SK-N-SH (cell line): Measurements from ENCODE around the gene NCAPD3. TPM values are rescaled to one million over a fixed set of nuclear protein-coding genes. Genes with fewer than 3 reads are reported as not detected.

Experiments used
- CTCF ChIA-PET: fragments of 300-600, 350-600 bp; formaldehyde crosslinking; extraction: SDS; loops from one replicate; lab custom pipeline; 2021; lab: Yijun Ruan, JAX
- POLR2A ChIA-PET: fragments of 350-600 bp; sonication (Branson Sonifier 250); formaldehyde crosslinking; extraction: SDS; loops from one replicate; lab custom pipeline; 2020; ENCODE audit warnings: antibody characterized with exemption, inconsistent platforms; lab: Yijun Ruan, JAX
- DNase-seq: peaks from one replicate; pipeline ENCODE4 v3.0.0; 2012
- H2AFZ ChIP-seq: fragments of 200-600 bp; sonication (generic); 2 replicates; pipeline ENCODE4 v1.8.1; 2016; ENCODE audit warnings: antibody characterized with exemption, mild to moderate bottlenecking, low read depth
- H3F3A ChIP-seq: fragments of 200-600 bp; sonication (generic); replicated peaks from 2 replicates; pipeline ENCODE3; 2016; ENCODE audit warnings: antibody characterized with exemption, mild to moderate bottlenecking; ENCODE audit not compliant: insufficient read depth
- H3K27ac ChIP-seq, 2 experiments: fragments of 200-500 bp in 1 of 2; fragments of 200-600 bp in 1 of 2; sonication (Bioruptor generic) in 1 of 2; sonication (generic), shearing (Covaris generic) in 1 of 2; 2 replicates each; pipeline versions ENCODE4 v1.5.1 to v1.6.1; 2014 to 2016; ENCODE audit warnings: low read depth in 2 of 2, inconsistent platforms in 1 of 2, low read length in 1 of 2, mild to moderate bottlenecking in 1 of 2, mixed read lengths in 1 of 2
- H3K27me3 ChIP-seq: fragments of 200-600 bp; sonication (generic), shearing (Covaris generic); 2 replicates; pipeline ENCODE4 v1.6.1; 2016; ENCODE audit warnings: mixed run types; ENCODE audit not compliant: insufficient read depth
- H3K36me3 ChIP-seq, 2 experiments: fragments of 200-500 bp in 1 of 2; fragments of 200-600 bp in 1 of 2; sonication (Bioruptor generic) in 1 of 2; sonication (generic) in 1 of 2; replicated peaks in 1 of 2; 2 replicates each; pipeline versions ENCODE3 to v1.5.1; 2014 to 2016; ENCODE audit warnings: low read length in 1 of 2, mild to moderate bottlenecking in 1 of 2; ENCODE audit not compliant: insufficient read depth in 2 of 2, control insufficient read depth in 1 of 2
- H3K4me1 ChIP-seq, 2 experiments: fragments of 200-500 bp in 1 of 2; fragments of 200-600 bp in 1 of 2; sonication (Bioruptor generic) in 1 of 2; sonication (generic), shearing (Covaris generic) in 1 of 2; 2 replicates each; pipeline versions ENCODE4 v1.5.1 to v1.6.1; 2014 to 2016; ENCODE audit warnings: low read depth in 1 of 2, low read length in 1 of 2, mixed run types in 1 of 2; ENCODE audit not compliant: insufficient read depth in 2 of 2, control insufficient read depth in 1 of 2
- H3K4me2 ChIP-seq: fragments of 200-600 bp; sonication (generic), shearing (Covaris generic); 2 replicates; pipeline ENCODE4 v1.6.1; 2017; ENCODE audit warnings: mixed run types
- H3K4me3 ChIP-seq, 2 experiments: fragments of 200-500 bp in 1 of 2; fragments of 200-600 bp in 1 of 2; sonication (Bioruptor generic) in 1 of 2; sonication (generic), shearing (Covaris generic) in 1 of 2; 2 replicates each; pipeline versions ENCODE4 v1.5.1 to v1.8.1; 2014 to 2016; ENCODE audit warnings: low read depth in 2 of 2, inconsistent platforms in 1 of 2, low read length in 1 of 2, mild to moderate bottlenecking in 1 of 2, mixed read lengths in 1 of 2, moderate library complexity in 1 of 2
- H3K79me2 ChIP-seq: fragments of 200-600 bp; sonication (generic); 2 replicates; pipeline ENCODE4 v1.8.1; 2017; ENCODE audit warnings: mild to moderate bottlenecking; ENCODE audit not compliant: insufficient read depth
- H3K9ac ChIP-seq: fragments of 200-600 bp; sonication (generic); 2 replicates; pipeline ENCODE4 v1.6.1; 2017; ENCODE audit warnings: mixed run types
- H3K9me2 ChIP-seq: fragments of 200-600 bp; sonication (generic); 2 replicates; pipeline ENCODE4 v1.6.1; 2017; ENCODE audit warnings: mixed run types
- H3K9me3 ChIP-seq: fragments of 200-600 bp; sonication (generic); 2 replicates; pipeline ENCODE4 v1.6.1; 2017; ENCODE audit warnings: mixed run types, mild to moderate bottlenecking, moderate library complexity
- H4K20me1 ChIP-seq: fragments of 200-600 bp; sonication (generic); 2 replicates; pipeline ENCODE4 v1.6.1; 2017; ENCODE audit warnings: mild to moderate bottlenecking, mixed run types; ENCODE audit not compliant: insufficient read depth
- CHD2 ChIP-seq: fragments of 150-350 bp; IDR thresholded peaks from 2 replicates; pipeline ENCODE4 v1.6.1; 2018; ENCODE audit warnings: low read length; ENCODE audit not compliant: partially characterized antibody
- EZH2phosphoT487 ChIP-seq: fragments of 200-600 bp; sonication (generic); IDR thresholded peaks from 2 replicates; pipeline ENCODE4 v1.6.1; 2017; ENCODE audit warnings: low read depth, mixed run types, mild to moderate bottlenecking, antibody characterized with exemption, moderate library complexity, borderline replicate concordance
- FOSL2 ChIP-seq: IDR thresholded peaks from 2 replicates; pipeline ENCODE4 v1.4.0; 2012; ENCODE audit warnings: low read depth, mild to moderate bottlenecking, moderate library complexity, borderline replicate concordance
- GABPA ChIP-seq: IDR thresholded peaks from 2 replicates; pipeline ENCODE4 v1.4.0; 2012; ENCODE audit warnings: low read depth, mild to moderate bottlenecking
- MAX ChIP-seq: IDR thresholded peaks from 2 replicates; pipeline ENCODE4 v1.4.0; 2012; ENCODE audit warnings: low read depth
- MEF2A ChIP-seq: IDR thresholded peaks from 2 replicates; pipeline ENCODE4 v1.4.0; 2012; ENCODE audit warnings: low read depth, borderline replicate concordance
- PBX3 ChIP-seq: IDR thresholded peaks from 2 replicates; pipeline ENCODE4; 2012
- POLR2AphosphoS5 ChIP-seq: IDR thresholded peaks from 2 replicates; pipeline ENCODE4 v1.6.1; 2012; ENCODE audit warnings: low read depth, low read length
- RAD21 ChIP-seq: IDR thresholded peaks from 2 replicates; pipeline ENCODE4 v1.6.1; 2012; ENCODE audit warnings: mild to moderate bottlenecking, low read length
- RFX5 ChIP-seq: IDR thresholded peaks from 2 replicates; pipeline ENCODE4 v1.6.1; 2012; ENCODE audit warnings: mild to moderate bottlenecking, improper control_type of control experiment, low read length
- RXRA ChIP-seq: IDR thresholded peaks from 2 replicates; pipeline ENCODE4 v1.4.0; 2012; ENCODE audit warnings: low read depth, mild to moderate bottlenecking, borderline replicate concordance
- SIN3A ChIP-seq: IDR thresholded peaks from 2 replicates; pipeline ENCODE4 v1.6.1; 2012; ENCODE audit warnings: low read depth, mild to moderate bottlenecking, low read length, moderate library complexity, borderline replicate concordance
- SMC3 ChIP-seq: IDR thresholded peaks from 2 replicates; pipeline ENCODE4 v1.6.1; 2012; ENCODE audit warnings: low read depth, low read length, improper control_type of control experiment
- TEAD4 ChIP-seq: IDR thresholded peaks from 2 replicates; pipeline ENCODE4 v1.4.0; 2012; ENCODE audit warnings: mild to moderate bottlenecking, borderline replicate concordance; ENCODE audit not compliant: insufficient read depth
- YY1 ChIP-seq: IDR thresholded peaks from 2 replicates; pipeline ENCODE4 v1.4.0; 2012; ENCODE audit warnings: low read depth, mild to moderate bottlenecking
- WGBS: methylation state at CpG from one replicate; pipeline ENCODE4 v1.1.6; 2017; ENCODE audit warnings: low lambda C conversion rate; 5-methylcytosine and 5-hydroxymethylcytosine counted together
- polyA plus RNA-seq, 3 experiments: library from polyadenylated mRNA; depleted of rRNA; stranded (reverse); fragments of >200 nt; gene quantifications; 2 replicates each; pipeline ENCODE4 v1.2.3, GENCODE V29; 2012

Gene NCAPD3
- polyA plus RNA-seq, 1 of the 3 experiments (the other 2 are of a cell fraction): 19.5 TPM

- TF ChIP-seq RAD21: no peak
- no peak for TF ChIP-seq PBX3
Observed at GRCh38 chr11:134164490-134165370, 59.0 kb downstream of the NCAPD3 start (continued).

- no peaks in the 10 kb centered on the region for H3K79me2 ChIP-seq
- H4K20me1 ChIP-seq: no peaks in the 10 kb centered on the region
- H2AFZ ChIP-seq: no peak overlapping the region
- peaks cover 16 to 89% of the 10 kb centered on the region in 2 experiments for H3K36me3 ChIP-seq
- no peaks in the 10 kb centered on the region for H3K27me3 ChIP-seq
- H3K4me3 ChIP-seq: no peak overlapping the region
- H3K9me3 ChIP-seq: no peaks in the 10 kb centered on the region
- no peak overlapping the region for H3K4me2 ChIP-seq
- H3K9ac ChIP-seq: no peak overlapping the region
- H3F3A ChIP-seq: no peaks in the 10 kb centered on the region
- ChIA-PET CTCF (no interaction called here), POLR2A (no interaction called here)
- no peaks in the 10 kb centered on the region for H3K4me1 ChIP-seq
- DNase-seq: no peak
- WGBS: 98% methylated on average over 7 of the region's 9 CpGs
- no peak overlapping the region for H3K27ac ChIP-seq
- H3K9me2 ChIP-seq: no peaks in the 10 kb centered on the region
- TF ChIP-seq FOSL2 (no peak), POLR2AphosphoS5 (no peak), RFX5 (no peak), EZH2phosphoT487 (no peak), SIN3A (no peak), YY1 (no peak), GABPA (no peak), RXRA (no peak), MAX (no peak), CHD2 (no peak), MEF2A (no peak)
Observed at GRCh38 chr11:134159652-134160051, 64.1 kb downstream of the NCAPD3 start.

GRCh38 chr11:134158023-134158422, 65.7 kb downstream of the NCAPD3 start:
- ChIA-PET POLR2A (no interaction called here), CTCF (no interaction called here)
- Histone ChIP-seq H3K4me2 (no peak overlapping the region), H2AFZ (no peak overlapping the region), H3K27ac (no peak overlapping the region), H3K9ac (no peak overlapping the region), H3K36me3 (peaks cover 16 to 95% of the 10 kb centered on the region in 2 experiments), H3K4me3 (no peak overlapping the region), H3K9me2 (no peaks in the 10 kb centered on the region), H3F3A (no peaks in the 10 kb centered on the region), H3K9me3 (no peaks in the 10 kb centered on the region), H4K20me1 (no peaks in the 10 kb centered on the region), H3K27me3 (no peaks in the 10 kb centered on the region), H3K4me1 (no peaks in the 10 kb centered on the region), H3K79me2 (no peaks in the 10 kb centered on the region)
- 91% methylated on average over 9 of the region's 9 CpGs for WGBS
- DNase-seq: no peak
- TF ChIP-seq TEAD4 (no peak), SMC3 (no peak), RFX5 (no peak)
